Midbrain (tissue), 1 donor: ENCODE data around the gene BANK1.

Source experiments
- DNase-seq: peaks from one replicate; lab custom pipeline; 2025; lab: John Stamatoyannopoulos, UW

The BANK1 gene

DNA sequence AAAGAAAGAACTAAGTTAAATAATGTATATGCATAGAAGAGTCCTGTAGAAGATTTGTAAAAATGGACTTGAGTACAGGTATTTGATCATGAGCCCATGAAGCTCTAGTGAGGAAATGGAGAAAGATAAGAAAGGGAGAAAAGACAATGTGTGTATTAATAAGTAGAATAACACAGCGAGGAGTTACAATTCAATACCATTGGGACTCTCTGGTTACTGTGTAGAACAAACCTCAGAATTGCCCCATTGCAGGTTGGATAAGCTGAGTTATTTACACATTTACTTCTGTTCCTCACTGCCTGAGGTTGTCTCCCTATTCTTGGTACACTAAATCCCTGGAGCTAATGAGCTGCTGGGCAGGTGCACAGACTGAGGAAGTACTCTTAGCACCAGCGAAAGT, 33.3 kb downstream of the BANK1 start:
- DNase-seq = no peak

DNA sequence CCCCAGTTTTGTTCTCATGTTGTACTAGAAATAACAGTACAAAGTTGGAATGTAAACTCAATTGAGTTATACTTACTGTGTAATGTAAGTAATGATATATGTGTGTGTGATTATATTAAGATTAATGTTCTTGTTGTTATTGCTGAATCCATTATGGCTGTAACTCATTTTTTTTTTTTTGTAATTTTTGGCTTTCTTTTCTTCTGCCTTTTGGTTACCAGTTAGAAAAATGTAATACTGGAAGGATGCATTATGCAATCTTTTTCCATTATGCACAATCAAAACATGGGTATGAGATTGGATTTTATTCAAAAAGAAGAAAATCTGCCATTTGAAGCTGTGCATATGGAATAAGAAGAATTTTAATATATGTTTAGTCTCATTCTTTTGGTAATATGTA, 34.0 kb downstream of the BANK1 start:
- no peak for DNase-seq

GRCh38 chr4:101825953-101826352, 35.4 kb downstream of the BANK1 start:
- DNase-seq = no peak

DNA sequence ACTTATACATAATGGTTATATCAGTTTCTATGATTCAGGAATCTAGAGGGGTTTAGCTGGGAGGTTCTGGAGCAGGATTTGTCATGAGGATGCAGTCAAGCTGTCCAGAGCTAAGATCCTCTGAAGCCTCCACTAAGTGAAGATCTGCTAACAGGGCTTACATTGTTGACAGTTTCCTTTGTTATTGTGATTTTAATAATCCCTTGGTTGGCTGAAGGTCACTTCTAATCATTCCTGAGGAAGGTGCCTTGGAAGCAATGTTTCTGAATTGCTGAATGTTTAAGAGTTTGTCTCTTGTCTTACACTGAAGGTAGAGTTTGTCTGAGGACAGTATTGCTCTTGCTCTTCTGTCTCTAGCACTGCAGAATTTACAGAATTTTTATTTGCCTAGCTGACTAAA, 41.3 kb downstream of the BANK1 start:
- no peak for DNase-seq

DNA sequence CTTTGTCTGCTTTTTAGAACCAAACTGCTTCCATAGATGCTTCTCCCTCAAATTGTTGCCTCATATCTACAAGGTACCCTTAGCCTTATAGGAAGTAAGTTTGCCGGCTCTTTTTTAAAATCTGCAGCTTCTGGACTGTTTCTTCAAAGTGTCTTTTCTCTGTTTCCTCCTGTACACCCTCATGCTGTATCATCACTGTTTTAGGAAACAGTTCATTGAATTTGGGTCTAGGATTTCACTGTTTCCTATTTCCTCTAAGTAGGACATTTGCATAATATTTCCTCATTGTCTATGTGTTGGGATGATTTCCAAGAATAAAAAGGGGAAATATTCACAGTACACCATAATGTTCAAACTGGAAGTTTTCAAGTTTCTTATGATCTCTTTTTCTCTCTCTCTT, 43.0 kb downstream of the BANK1 start:
- no peak for DNase-seq

DNA sequence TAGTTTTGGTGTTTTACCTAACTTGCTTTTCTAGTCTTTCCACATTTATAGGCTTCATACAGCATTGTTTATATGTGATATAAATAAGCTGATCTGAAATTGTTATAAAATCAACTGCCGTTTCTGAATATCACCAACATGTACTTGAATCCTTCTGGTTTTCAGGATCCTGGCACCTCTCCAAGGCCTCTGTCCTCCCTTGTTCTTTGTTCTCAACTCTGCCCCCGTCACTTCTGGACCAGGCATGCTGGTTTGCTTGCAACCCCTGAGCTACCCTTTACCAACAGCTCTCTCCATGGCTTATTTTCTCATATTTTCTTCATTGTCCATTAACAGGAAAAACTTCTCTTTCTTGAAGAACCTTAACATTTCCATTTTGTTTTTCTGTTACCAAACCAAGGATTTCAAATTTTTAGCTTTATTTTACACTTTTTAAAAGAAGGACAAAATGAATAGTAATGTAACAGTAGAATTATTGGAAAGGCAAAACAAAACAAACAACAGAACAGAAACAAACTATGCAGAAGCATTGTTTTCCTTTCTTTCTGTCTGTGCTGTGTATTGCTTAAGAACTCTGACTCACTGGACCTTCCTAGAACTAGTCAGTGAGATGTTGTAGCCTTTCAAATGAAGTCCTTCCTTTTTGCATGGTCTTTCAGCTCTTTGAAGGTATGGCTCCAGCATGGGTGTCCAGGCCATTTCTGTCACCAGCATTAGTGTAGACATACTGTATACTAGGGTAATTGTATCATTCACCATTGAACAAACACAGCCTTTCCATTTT, 44.8 kb downstream of the BANK1 start:
- DNase-seq = peak; percentile 39

DNA sequence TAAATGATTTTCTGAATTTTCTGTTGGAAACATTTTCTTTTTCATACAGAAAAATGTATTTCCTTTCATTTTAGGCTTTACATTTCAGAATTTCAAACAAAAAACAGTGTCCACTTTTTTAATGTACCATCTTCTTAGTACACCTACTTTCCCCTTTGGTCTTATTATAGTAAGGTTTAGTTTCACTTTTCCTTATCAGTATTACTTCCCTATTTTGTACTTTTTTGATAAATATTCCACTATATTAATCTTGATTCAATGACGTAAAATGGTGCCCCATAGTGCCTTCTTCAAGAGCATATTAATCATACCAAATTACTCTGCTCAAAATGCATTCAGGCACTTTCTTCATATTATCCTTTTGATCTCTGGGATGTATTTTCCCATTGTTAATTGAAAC, 52.5 kb downstream of the BANK1 start:
- no peak for DNase-seq

- DNase-seq = no peak
Measured at GRCh38 chr4:101846550-101846949, 56.0 kb downstream of the BANK1 start.

- DNase-seq = no peak
Measured at GRCh38 chr4:101850698-101851097, 60.2 kb downstream of the BANK1 start.

- no peak for DNase-seq
Measured at GRCh38 chr4:101851672-101852071, 61.1 kb downstream of the BANK1 start.

DNA sequence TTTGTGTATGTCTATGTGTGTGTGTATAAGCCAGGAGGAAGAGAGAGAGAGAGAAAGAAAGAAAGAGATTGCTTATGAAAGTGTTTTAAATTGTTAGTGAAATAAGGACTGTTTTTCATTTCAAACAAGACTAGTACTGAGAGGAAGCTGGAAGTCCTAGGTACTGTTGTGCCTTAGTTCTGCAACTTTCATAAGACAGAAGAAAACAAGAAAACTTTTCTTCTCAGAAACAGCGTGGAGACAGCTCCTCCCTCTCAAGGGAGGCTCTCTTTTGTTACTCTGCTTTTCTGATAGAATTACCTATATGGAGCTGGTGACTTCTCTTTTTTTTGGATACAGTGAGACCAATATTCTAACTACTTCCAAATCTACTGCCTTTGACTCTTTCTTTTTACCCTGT, 62.5 kb downstream of the BANK1 start:
- no peak for DNase-seq

DNA sequence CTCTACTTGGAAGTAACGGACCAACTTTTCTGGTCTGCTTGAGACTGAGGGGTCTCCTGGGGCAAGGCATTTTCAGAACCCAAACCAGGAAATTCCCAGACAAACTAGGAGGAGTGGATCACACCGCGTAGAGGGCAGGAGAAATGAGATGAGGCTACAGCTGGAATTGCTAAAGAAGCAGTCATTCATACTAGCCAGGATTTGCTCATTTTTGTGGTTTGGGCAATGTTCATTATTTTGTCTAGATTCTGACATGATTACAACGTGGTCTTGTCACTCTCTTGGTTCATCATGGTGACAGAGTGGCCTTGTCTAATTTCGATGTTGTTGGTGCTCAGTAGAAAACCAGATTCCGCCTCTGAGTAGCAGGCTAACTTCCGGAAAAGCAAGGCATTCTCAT, 63.2 kb downstream of the BANK1 start:
- DNase-seq = no peak

- DNase-seq = no peak
Measured at GRCh38 chr4:101855239-101855638, 64.7 kb downstream of the BANK1 start.

GRCh38 chr4:101856149-101856548, 65.6 kb downstream of the BANK1 start:
- no peak for DNase-seq

- no peak for DNase-seq
Measured at GRCh38 chr4:101857176-101857575, 66.6 kb downstream of the BANK1 start.

- no peak for DNase-seq
Measured at GRCh38 chr4:101858641-101859040, 68.1 kb downstream of the BANK1 start.

GRCh38 chr4:101862595-101862994, 72.1 kb downstream of the BANK1 start:
- no peak for DNase-seq

DNA sequence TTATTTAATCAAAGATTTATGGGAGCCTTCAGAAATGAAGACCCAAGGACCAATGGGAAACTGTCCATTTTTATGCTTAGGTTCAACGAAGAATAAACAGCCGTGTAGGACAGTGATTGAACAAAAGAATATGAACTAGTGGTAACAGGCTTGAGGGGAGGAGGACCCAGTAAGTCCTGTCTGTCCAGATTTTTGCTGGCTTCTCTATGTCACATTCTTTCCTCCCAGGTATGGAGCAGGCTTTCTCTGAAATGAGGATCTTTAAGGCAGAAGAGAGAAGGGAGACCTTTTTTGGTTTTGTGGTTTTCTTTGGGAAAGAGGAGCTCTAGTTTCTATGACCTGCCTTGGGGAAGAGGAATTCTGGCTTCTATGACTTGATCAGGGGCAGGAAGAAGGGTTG, 74.1 kb downstream of the BANK1 start:
- no peak for DNase-seq

DNA sequence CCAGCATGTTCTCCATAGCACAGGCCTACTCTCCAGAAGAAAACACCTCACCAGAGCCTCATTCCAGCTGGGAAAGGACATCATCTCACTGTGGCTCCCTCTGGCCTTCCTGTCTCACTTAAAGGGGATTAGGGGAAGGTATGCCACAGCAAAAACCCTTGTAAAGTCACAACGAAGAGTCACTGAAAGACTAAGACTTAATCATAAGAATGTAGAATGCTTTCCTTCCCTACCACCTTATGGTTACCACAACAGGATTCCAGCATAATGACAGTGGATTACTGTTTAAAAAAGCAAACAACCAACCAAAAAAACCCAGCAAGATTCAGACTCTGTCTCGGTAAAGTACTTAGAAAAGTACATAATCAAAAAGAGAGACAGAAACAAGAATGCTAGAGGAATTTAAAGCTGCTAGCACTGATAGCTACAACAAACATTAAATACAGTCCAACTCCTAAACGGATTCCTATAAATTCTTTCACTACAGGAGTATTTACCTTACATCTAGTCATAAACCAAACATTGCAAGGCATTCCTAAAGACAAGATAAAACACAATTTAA, 75.1 kb downstream of the BANK1 start:
- no peak for DNase-seq

GRCh38 chr4:101870874-101871273, 80.3 kb downstream of the BANK1 start:
- no peak for DNase-seq

DNA sequence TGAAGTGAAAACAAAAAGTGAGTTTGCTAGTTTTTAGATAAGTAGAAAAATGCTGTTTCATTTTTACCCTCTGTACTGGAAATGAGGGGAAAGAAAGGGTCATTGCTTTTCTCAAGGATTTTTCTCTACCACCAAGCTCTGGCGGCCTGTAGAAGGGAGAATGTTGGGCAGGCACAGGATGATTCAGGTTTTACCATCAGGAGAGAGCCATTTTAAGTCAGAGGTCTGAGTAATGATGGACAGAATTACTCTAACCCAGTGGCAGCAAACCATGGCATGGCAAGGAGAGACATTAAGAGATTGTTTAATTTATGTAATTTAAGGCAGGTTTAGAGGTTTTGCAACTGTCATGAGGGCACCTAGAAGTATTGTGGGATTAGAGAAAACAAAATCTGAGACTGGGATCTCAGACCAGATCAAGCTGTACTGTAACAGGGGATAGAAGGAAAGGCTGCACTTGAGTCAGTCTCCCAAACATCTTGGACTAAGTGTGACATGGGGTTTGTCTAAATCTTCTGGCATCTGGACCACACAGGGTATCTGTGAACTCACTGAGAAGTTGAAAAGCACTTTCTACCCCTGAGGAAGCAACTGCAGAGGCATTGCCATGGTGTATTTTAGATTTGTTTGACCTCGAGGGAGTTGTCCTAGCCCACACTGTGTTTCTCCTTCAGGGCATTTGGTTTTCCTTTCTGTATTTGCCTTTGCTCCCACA, 81.6 kb downstream of the BANK1 start:
- no peak for DNase-seq

DNA sequence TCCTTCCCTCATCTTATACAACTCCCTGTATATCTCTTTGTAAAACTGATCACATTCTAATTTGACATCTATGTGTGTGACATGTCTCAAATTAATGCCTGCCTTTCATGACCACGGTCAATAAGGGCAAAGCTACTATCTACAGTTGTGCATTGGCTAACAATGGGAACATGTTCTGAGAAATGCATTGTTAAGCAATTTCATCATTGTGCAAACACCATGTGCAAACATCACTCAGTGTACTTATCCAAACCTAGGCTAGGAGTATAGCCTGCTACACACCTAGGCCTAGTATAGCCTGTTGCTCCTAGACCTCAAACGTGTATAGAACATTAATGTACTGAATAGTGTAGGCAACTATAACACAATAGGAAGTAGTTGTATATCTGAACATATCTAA, 95.0 kb downstream of the BANK1 start:
- no peak for DNase-seq

DNA sequence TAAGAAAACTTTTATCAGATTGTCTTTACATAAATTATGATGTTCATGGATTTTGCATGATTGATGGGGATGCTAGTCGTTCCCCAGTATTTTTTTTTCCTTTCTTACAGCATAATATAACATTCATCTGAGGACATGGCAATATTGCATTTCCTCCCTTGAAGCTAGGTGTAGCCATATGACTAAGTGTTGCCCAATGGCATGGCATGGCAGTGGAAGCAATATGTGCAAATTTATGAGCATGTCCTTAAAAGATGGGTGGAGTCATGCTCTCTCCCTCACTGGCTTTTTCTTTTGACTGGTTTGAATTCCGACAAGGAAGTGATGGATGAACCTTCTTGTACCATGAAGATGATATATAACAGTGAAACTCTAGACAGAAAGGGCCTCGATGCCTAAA, 96.3 kb downstream of the BANK1 start:
- no peak for DNase-seq
